H9 (cell line): ENCODE results near the gene RNGTT. TPM values are rescaled to one million over a fixed set of nuclear protein-coding genes. Genes with fewer than 3 reads are reported as not detected.

Experiments used
- DNase-seq: peaks from one replicate; pipeline ENCODE4 v3.0.0-alpha.2; 2017
- H2AFZ ChIP-seq: one replicate; pipeline ENCODE4 v1.6.1; 2013; ENCODE audit warnings: mild to moderate bottlenecking, low read length, control low read depth, moderate library complexity
- H2AK5ac ChIP-seq: 2 replicates; pipeline ENCODE4 v1.6.1; 2013; ENCODE audit warnings: low read length, control low read depth, mixed read lengths; ENCODE audit not compliant: insufficient read length
- H2BK120ac ChIP-seq: one replicate; pipeline ENCODE4 v1.6.1; 2013; ENCODE audit warnings: low read depth, mild to moderate bottlenecking, low read length, control low read depth, inconsistent platforms; ENCODE audit not compliant: poor library complexity, severe bottlenecking
- H2BK12ac ChIP-seq: 2 replicates; pipeline ENCODE4 v1.6.1; 2013; ENCODE audit warnings: low read length, control low read depth, mixed read lengths, low read depth; ENCODE audit not compliant: insufficient read length
- H2BK15ac ChIP-seq: 2 replicates; pipeline ENCODE4 v1.6.1; 2013; ENCODE audit warnings: low read depth, low read length, control low read depth
- H2BK20ac ChIP-seq: one replicate; pipeline ENCODE4 v1.6.1; 2013; ENCODE audit warnings: low read depth, mild to moderate bottlenecking, low read length, control low read depth, inconsistent platforms; ENCODE audit not compliant: poor library complexity, severe bottlenecking
- H2BK5ac ChIP-seq: 2 replicates; pipeline ENCODE4 v1.6.1; 2013; ENCODE audit warnings: low read length, control low read depth, mixed read lengths; ENCODE audit not compliant: insufficient read length
- H3K14ac ChIP-seq: 2 replicates; pipeline ENCODE4 v1.6.1; 2013; ENCODE audit warnings: low read length, control low read depth; ENCODE audit not compliant: insufficient read depth
- H3K18ac ChIP-seq: 2 replicates; pipeline ENCODE4 v1.6.1; 2013; ENCODE audit warnings: low read depth, mild to moderate bottlenecking, mixed read lengths, low read length, control low read depth; ENCODE audit not compliant: insufficient read length
- H3K23ac ChIP-seq: 2 replicates; pipeline ENCODE4 v1.6.1; 2013; ENCODE audit warnings: low read length, control low read depth, mixed read lengths, low read depth; ENCODE audit not compliant: insufficient read length
- H3K23me2 ChIP-seq: 2 replicates; pipeline ENCODE4 v1.6.1; 2013; ENCODE audit warnings: low read depth, mild to moderate bottlenecking, mixed read lengths, low read length, control low read depth; ENCODE audit not compliant: insufficient read length, poor library complexity, severe bottlenecking
- H3K27ac ChIP-seq: 2 replicates; pipeline ENCODE4 v1.5.1; 2013; ENCODE audit warnings: low read length, control low read depth, mixed read lengths, low read depth; ENCODE audit not compliant: insufficient read length
- H3K27me3 ChIP-seq: 2 replicates; pipeline ENCODE4 v1.6.1; 2013; ENCODE audit warnings: low read length, control low read depth, inconsistent platforms; ENCODE audit not compliant: insufficient read depth
- H3K4ac ChIP-seq: 2 replicates; pipeline ENCODE4 v1.6.1; 2013; ENCODE audit warnings: low read depth, mild to moderate bottlenecking, control low read depth, inconsistent platforms, low read length, moderate library complexity
- H3K4me1 ChIP-seq: 2 replicates; pipeline ENCODE4 v1.6.1; 2013; ENCODE audit warnings: low read length, control low read depth, inconsistent platforms; ENCODE audit not compliant: insufficient read depth
- H3K4me2 ChIP-seq: 2 replicates; pipeline ENCODE4 v1.6.1; 2013; ENCODE audit warnings: low read length, control low read depth, mixed read lengths; ENCODE audit not compliant: insufficient read length, insufficient read depth
- H3K56ac ChIP-seq: 2 replicates; pipeline ENCODE4 v1.6.1; 2013; ENCODE audit warnings: low read depth, mild to moderate bottlenecking, mixed read lengths, low read length, control low read depth; ENCODE audit not compliant: insufficient read length
- H3K79me1 ChIP-seq: 2 replicates; pipeline ENCODE4 v1.6.1; 2013; ENCODE audit warnings: low read depth, mild to moderate bottlenecking, moderate library complexity, low read length, control low read depth, inconsistent platforms; ENCODE audit not compliant: insufficient read depth, poor library complexity, severe bottlenecking
- H3K79me2 ChIP-seq: 2 replicates; pipeline ENCODE4 v1.6.1; 2013; ENCODE audit warnings: low read length, control low read depth, inconsistent platforms; ENCODE audit not compliant: insufficient read depth
- H3K9ac ChIP-seq: 2 replicates; pipeline ENCODE4 v1.6.1; 2013; ENCODE audit warnings: low read length, control low read depth, mixed read lengths; ENCODE audit not compliant: insufficient read length; ENCODE audit errors: extremely low read depth
- H3K9me3 ChIP-seq: one replicate; pipeline ENCODE4 v1.6.1; 2013; ENCODE audit warnings: low read depth, low read length, inconsistent platforms; ENCODE audit not compliant: control insufficient read depth
- H3T11ph ChIP-seq: one replicate; pipeline ENCODE4 v1.6.1; 2013; ENCODE audit warnings: mild to moderate bottlenecking, low read length, control low read depth, inconsistent platforms
- H4K20me1 ChIP-seq: one replicate; pipeline ENCODE4 v1.6.1; 2013; ENCODE audit not compliant: control insufficient read depth, insufficient read length, insufficient read depth
- H4K5ac ChIP-seq: 2 replicates; pipeline ENCODE4 v1.6.1; 2013; ENCODE audit warnings: low read depth, mild to moderate bottlenecking, mixed read lengths, low read length, control low read depth; ENCODE audit not compliant: insufficient read length
- H4K8ac ChIP-seq: replicated peaks from 2 replicates; pipeline ENCODE4 v1.6.1; 2013; ENCODE audit warnings: low read length, control low read depth, mixed read lengths, low read depth; ENCODE audit not compliant: insufficient read length
- H4K91ac ChIP-seq: 2 replicates; pipeline ENCODE4 v1.6.1; 2013; ENCODE audit warnings: low read depth, mild to moderate bottlenecking, moderate library complexity, mixed read lengths, low read length, control low read depth; ENCODE audit not compliant: insufficient read length
- H3K27ac Mint-ChIP-seq, 3 experiments: 2 replicates in 2 of 3; 3 replicates in 1 of 3; pipeline ENCODE4 v1.8.0; 2020 to 2021; ENCODE audit warnings: mixed read lengths in 3 of 3, mild to moderate bottlenecking in 1 of 3, moderate library complexity in 1 of 3
- H3K27me3 Mint-ChIP-seq: 2 replicates; pipeline ENCODE4 v1.8.0; 2021; ENCODE audit warnings: low read depth, mild to moderate bottlenecking, moderate library complexity, mixed read lengths
- H3K36me3 Mint-ChIP-seq, 3 experiments: 2 replicates in 2 of 3; 3 replicates in 1 of 3; pipeline ENCODE4 v1.8.0; 2020 to 2021; ENCODE audit warnings: low read depth in 3 of 3, mixed read lengths in 3 of 3; ENCODE audit not compliant: insufficient read depth in 1 of 3
- H3K4me1 Mint-ChIP-seq, 2 experiments: 2 replicates each; pipeline ENCODE4 v1.8.0; 2020; ENCODE audit warnings: mixed read lengths in 2 of 2
- H3K4me3 Mint-ChIP-seq, 2 experiments: 2 replicates in 1 of 2; 3 replicates in 1 of 2; pipeline ENCODE4 v1.8.0; 2020 to 2021; ENCODE audit warnings: mild to moderate bottlenecking in 2 of 2, mixed read lengths in 2 of 2, moderate library complexity in 1 of 2
- H3K9me3 Mint-ChIP-seq, 2 experiments: 2 replicates in 1 of 2; 3 replicates in 1 of 2; pipeline ENCODE4 v1.8.0; 2020; ENCODE audit warnings: mild to moderate bottlenecking in 2 of 2, mixed read lengths in 2 of 2, moderate library complexity in 1 of 2
- CTCF ChIP-seq: fragments of 200-600 bp; sonication (generic); conservative IDR thresholded peaks from 3 replicates; pipeline ENCODE4 v1.8.0; 2021; ENCODE audit warnings: antibody characterized with exemption, mild to moderate bottlenecking
- WGBS: extraction: QIAGEN DNeasy Blood & Tissue Kit; methylation state at CpG from one replicate; pipeline ENCODE4 v1.1.7; 2013; ENCODE audit warnings: missing lambda C conversion rate, low lambda C conversion rate, mixed read lengths; ENCODE audit not compliant: insufficient read length; ENCODE audit errors: extremely low coverage; 5-methylcytosine and 5-hydroxymethylcytosine counted together
- total RNA-seq: library from RNA; stranded (reverse); gene quantifications from 2 replicates; pipeline ENCODE4 v1.2.1, GENCODE V29; 2021

The RNGTT gene
- total RNA-seq, 1 experiment from 2014 or later: 20.5 TPM

GRCh38 chr6:88698661-88699060 is 264.8 kb downstream of the RNGTT start:
- H2BK15ac ChIP-seq: no peak overlapping the region
- no peak overlapping the region for H4K5ac ChIP-seq
- no peak overlapping the region for H2AFZ ChIP-seq
- Mint-ChIP-seq H3K4me1 (no peaks in the 10 kb centered on the region), H3K27me3 (no peaks in the 10 kb centered on the region), H3K4me3 (no peak overlapping the region), H3K9me3 (peaks cover 0 to 8% of the 10 kb centered on the region in 2 experiments; a peak in 4 of 5 replicates), H3K36me3 (peaks cover 3 to 10% (median 5%) of the 10 kb centered on the region in 3 experiments; a peak in 4 of 7 replicates), H3K27ac (no peak overlapping the region)
- no CpG with 5 or more reads among the region's 5 CpGs for WGBS
- no peak overlapping the region for H3K9ac ChIP-seq
- H3K18ac ChIP-seq: no peak overlapping the region
- no peak overlapping the region for H4K91ac ChIP-seq
- H2AK5ac ChIP-seq: no peak overlapping the region
- H3K4me1 ChIP-seq: no peaks in the 10 kb centered on the region
- H3K14ac ChIP-seq: no peak overlapping the region
- H3T11ph ChIP-seq: no peak overlapping the region
- no peak overlapping the region for H3K23ac ChIP-seq
- H3K56ac ChIP-seq: no peak overlapping the region
- no peaks in the 10 kb centered on the region for H4K20me1 ChIP-seq
- no peak overlapping the region for H3K4ac ChIP-seq
- DNase-seq: no peak
- H3K4me2 ChIP-seq: no peak overlapping the region
- H3K27me3 ChIP-seq: no peaks in the 10 kb centered on the region
- H3K79me2 ChIP-seq: no peaks in the 10 kb centered on the region; the same call in 1 of the 2 replicates
- no peak overlapping the region for H2BK20ac ChIP-seq
- no peaks in the 10 kb centered on the region for H3K23me2 ChIP-seq
- H3K27ac ChIP-seq: no peak overlapping the region
- no peak overlapping the region for H4K8ac ChIP-seq
- no peak overlapping the region for H2BK120ac ChIP-seq
- H2BK12ac ChIP-seq: no peak overlapping the region
- H3K9me3 ChIP-seq: no peaks in the 10 kb centered on the region
- no peak overlapping the region for H2BK5ac ChIP-seq
- H3K79me1 ChIP-seq: no peaks in the 10 kb centered on the region
- TF ChIP-seq CTCF: no peak
